IMR-90 (cell line): Measurements from ENCODE around the gene DTL. TPM values are rescaled to one million over a fixed set of nuclear protein-coding genes. Genes with fewer than 3 reads are reported as not detected.

Experiments
- ATAC-seq: fragments of 200-7000 bp; cut with Tn5 transposase; 2 replicates; pipeline ENCODE4 v1.9.1; 2020; ENCODE audit warnings: low read depth, mild to moderate bottlenecking, moderate library complexity
- BruUV-seq: library from RNA; stranded (reverse); fragments of 400-500 nt; replicated peaks from 2 replicates; lab custom pipeline; 2021; lab: Mats Ljungman, UMichigan
- CTCF ChIA-PET: fragments of 300-600 bp; formaldehyde crosslinking; extraction: SDS; loops from one replicate; lab custom pipeline; 2021; ENCODE audit warnings: antibody characterized with exemption; lab: Yijun Ruan, JAX
- POLR2A ChIA-PET: fragments of 300-600 bp; sonication (Branson Sonifier 250); formaldehyde crosslinking; loops from one replicate; lab custom pipeline; 2022; ENCODE audit warnings: antibody characterized with exemption; ENCODE audit not compliant: unreplicated experiment; lab: Charles Lee
- DNase-seq: peaks from one replicate; pipeline ENCODE4 v3.0.0; 2013
- H2AFZ ChIP-seq: replicated peaks from 2 replicates; pipeline ENCODE3; 2013; ENCODE audit warnings: low read length, mild to moderate bottlenecking; ENCODE audit not compliant: poor library complexity
- H2AK5ac ChIP-seq: 2 replicates; pipeline ENCODE4 v1.6.1; 2013; ENCODE audit warnings: low read depth, low read length, inconsistent platforms
- H2AK9ac ChIP-seq: replicated peaks from 2 replicates; pipeline ENCODE3; 2013; ENCODE audit warnings: mild to moderate bottlenecking, low read depth, low read length, moderate library complexity; ENCODE audit not compliant: poor library complexity
- H2BK120ac ChIP-seq: 2 replicates; pipeline ENCODE4 v1.6.1; 2013; ENCODE audit warnings: low read depth, low read length, inconsistent platforms
- H2BK15ac ChIP-seq: 3 replicates; pipeline ENCODE4 v1.6.1; 2013; ENCODE audit warnings: low read depth, low read length, inconsistent platforms
- H2BK20ac ChIP-seq: 2 replicates; pipeline ENCODE4 v1.6.1; 2013; ENCODE audit warnings: low read depth, mild to moderate bottlenecking, inconsistent platforms, low read length, moderate library complexity
- H2BK5ac ChIP-seq: 2 replicates; pipeline ENCODE4 v1.6.1; 2013; ENCODE audit warnings: mild to moderate bottlenecking, low read depth, low read length, inconsistent platforms; ENCODE audit not compliant: poor library complexity, severe bottlenecking
- H3K14ac ChIP-seq: replicated peaks from 2 replicates; pipeline ENCODE4 v1.6.1; 2013; ENCODE audit warnings: low read depth, low read length, inconsistent platforms
- H3K18ac ChIP-seq: 2 replicates; pipeline ENCODE4 v1.6.1; 2013; ENCODE audit warnings: low read depth, low read length, control low read depth
- H3K23ac ChIP-seq: 2 replicates; pipeline ENCODE4 v1.6.1; 2013; ENCODE audit warnings: low read depth, low read length, inconsistent platforms
- H3K27ac ChIP-seq: 2 replicates; pipeline ENCODE4 v1.5.1; 2013; ENCODE audit warnings: mild to moderate bottlenecking, control low read depth, low read length; ENCODE audit not compliant: insufficient read depth
- H3K27me3 ChIP-seq: 2 replicates; pipeline ENCODE4 v1.6.1; 2013; ENCODE audit warnings: low read length; ENCODE audit not compliant: control insufficient read depth, insufficient read depth
- H3K36me3 ChIP-seq: 2 replicates; pipeline ENCODE4 v1.6.1; 2013; ENCODE audit warnings: low read length, mixed read lengths; ENCODE audit not compliant: control insufficient read depth, insufficient read depth
- H3K4ac ChIP-seq: 2 replicates; pipeline ENCODE4 v1.6.1; 2013; ENCODE audit warnings: low read depth, low read length, inconsistent platforms
- H3K4me1 ChIP-seq: 2 replicates; pipeline ENCODE4 v1.6.1; 2013; ENCODE audit warnings: low read length, mixed read lengths; ENCODE audit not compliant: control insufficient read depth, insufficient read depth
- H3K4me2 ChIP-seq: 2 replicates; pipeline ENCODE4 v1.6.1; 2013; ENCODE audit warnings: low read depth, mild to moderate bottlenecking, control low read depth, low read length, moderate library complexity
- H3K4me3 ChIP-seq: 2 replicates; pipeline ENCODE4 v1.5.1; 2013; ENCODE audit warnings: low read depth, mild to moderate bottlenecking, control low read depth, low read length, moderate library complexity; ENCODE audit not compliant: insufficient read depth
- H3K56ac ChIP-seq: 2 replicates; pipeline ENCODE4 v1.6.1; 2013; ENCODE audit warnings: low read length, inconsistent platforms; ENCODE audit not compliant: insufficient read depth; ENCODE audit errors: extremely low read depth
- H3K79me1 ChIP-seq, 2 experiments: 2 replicates each; pipeline ENCODE4 v1.6.1; 2013; ENCODE audit warnings: low read length in 2 of 2, inconsistent platforms in 1 of 2, low read depth in 1 of 2
- H3K9ac ChIP-seq: 2 replicates; pipeline ENCODE4 v1.6.1; 2013; ENCODE audit warnings: low read depth, low read length, control low read depth
- H3K9me1 ChIP-seq: 2 replicates; pipeline ENCODE4 v1.6.1; 2013; ENCODE audit warnings: low read length, inconsistent platforms; ENCODE audit not compliant: insufficient read depth
- H3K9me3 ChIP-seq: 2 replicates; pipeline ENCODE4 v1.6.1; 2013; ENCODE audit warnings: low read length; ENCODE audit not compliant: control insufficient read depth, insufficient read depth
- H4K20me1 ChIP-seq: 2 replicates; pipeline ENCODE4 v1.6.1; 2013; ENCODE audit warnings: low read length, inconsistent platforms; ENCODE audit not compliant: insufficient read depth
- H4K5ac ChIP-seq: 2 replicates; pipeline ENCODE4 v1.6.1; 2013; ENCODE audit warnings: mild to moderate bottlenecking, low read depth, low read length, control low read depth
- H4K8ac ChIP-seq, 2 experiments: 2 replicates each; pipeline ENCODE4 v1.6.1; 2013; ENCODE audit warnings: low read depth in 2 of 2, low read length in 2 of 2, control low read depth in 1 of 2, inconsistent platforms in 1 of 2
- H4K91ac ChIP-seq: 2 replicates; pipeline ENCODE4 v1.6.1; 2013; ENCODE audit warnings: low read depth, low read length, inconsistent platforms; ENCODE audit not compliant: insufficient read depth
- BHLHE40 ChIP-seq: fragments of 150-350 bp; IDR thresholded peaks from 2 replicates; pipeline ENCODE4 v1.6.1; 2016; ENCODE audit warnings: mild to moderate bottlenecking, low read depth, low read length
- ELK1 ChIP-seq: fragments of 150-350 bp; IDR thresholded peaks from 2 replicates; pipeline ENCODE4 v1.6.1; 2016; ENCODE audit warnings: low read depth, mild to moderate bottlenecking, low read length, moderate library complexity, borderline replicate concordance
- RAD21 ChIP-seq: IDR thresholded peaks from 2 replicates; pipeline ENCODE4 v1.6.1; 2012; ENCODE audit warnings: low read length, improper control_type of control experiment
- RCOR1 ChIP-seq: IDR thresholded peaks from 2 replicates; pipeline ENCODE4 v1.6.1; 2012; ENCODE audit warnings: mild to moderate bottlenecking, low read length, improper control_type of control experiment; ENCODE audit not compliant: insufficient replicate concordance
- WGBS, 2 experiments: methylation state at CpG; one replicate each; pipeline versions ENCODE4 v1.1.5 to v1.1.7; 2013; ENCODE audit warnings: missing lambda C conversion rate in 2 of 2; ENCODE audit not compliant: insufficient read length in 1 of 2; ENCODE audit errors: extremely low coverage in 2 of 2; 5-methylcytosine and 5-hydroxymethylcytosine counted together
- dilution Hi-C: fragments of 300-500 bp; cut with HindIII; formaldehyde crosslinking; loops from one replicate; pipeline ENCODE4 v1.14.3; 2018; ENCODE audit warnings: low sequenced_read_pairs; ENCODE audit not compliant: unreplicated experiment
- in situ Hi-C: fragments of 300-500 bp; cut with MboI; formaldehyde crosslinking; loops from 3 replicates; pipeline ENCODE4 v1.14.3; 2019; ENCODE audit warnings: low sequenced_read_pairs, inconsistent platforms, mixed read lengths
- intact Hi-C: fragments of 100-400 bp; cut with micrococcal nuclease; formaldehyde crosslinking; loops from 2 replicates; pipeline ENCODE4 v1.10.0; 2022
- polyA plus RNA-seq, 3 experiments: library from polyadenylated mRNA; depleted of rRNA; stranded (reverse); fragments of >200 nt; gene quantifications; 2 replicates each; pipeline ENCODE4 v1.2.3, GENCODE V29; 2012; ENCODE audit warnings: low replicate concordance in 1 of 3
- total RNA-seq: library from RNA; depleted of rRNA; stranded (reverse); fragments of >200 nt; gene quantifications from 2 replicates; pipeline ENCODE4 v1.2.3, GENCODE V29; 2012

DTL gene
- total and polyA plus RNA-seq, 2 of the 4 experiments (the other 2 are of a cell fraction): 11.8 to 19.9 TPM

- WGBS, 2 experiments: no CpG with 5 or more reads among the region's 2 CpGs
- dilution Hi-C loops (no loop called here), intact Hi-C loops (no loop called here), in situ Hi-C loops (no loop called here)
- Histone ChIP-seq H4K8ac (no peak overlapping the region), H3K4me2 (no peak overlapping the region), H3K27ac (no peak overlapping the region), H3K9me3 (no peaks in the 10 kb centered on the region), H2AK9ac (no peak overlapping the region), H3K9ac (no peak overlapping the region), H2AK5ac (no peak overlapping the region), H4K91ac (no peak overlapping the region), H3K56ac (no peak overlapping the region), H2BK15ac (no peak overlapping the region), H3K4ac (no peak overlapping the region), H3K4me3 (no peak overlapping the region), H3K4me1 (no peaks in the 10 kb centered on the region), H3K18ac (no peak overlapping the region), H3K79me1 (no peaks in the 10 kb centered on the region), H3K9me1 (peaks cover 2% of the 10 kb centered on the region; the same call in 1 of the 2 replicates), H2AFZ (no peak overlapping the region), H3K27me3 (no peaks in the 10 kb centered on the region), H2BK5ac (no peak overlapping the region), H4K5ac (no peak overlapping the region), H3K14ac (no peak overlapping the region), H2BK120ac (no peak overlapping the region), H3K36me3 (no peaks in the 10 kb centered on the region), H3K23ac (no peak overlapping the region), H2BK20ac (no peak overlapping the region), H4K20me1 (no peaks in the 10 kb centered on the region)
- BruUV-seq: no TSS peak
- DNase-seq: no peak
- TF ChIP-seq RAD21: no peak
- TF ChIP-seq ELK1: no peak
- no peak for TF ChIP-seq BHLHE40
- TF ChIP-seq RCOR1: no peak
- ChIA-PET CTCF (no interaction called here), POLR2A (no interaction called here)
- ATAC-seq: no peak
These were observed 99.6 kb downstream of the DTL start for GRCh38 chr1:212135166-212135565.
